GM13977 (cell line): ENCODE measurements around the gene ABI3.
"Not testable (repeated sequence)": the region's sequence is repeated elsewhere in the genome, so short reads cannot be mapped to it uniquely, and the experiment has no call there.

Experiments
- DNase-seq: peaks from one replicate; pipeline ENCODE4 v3.0.0; 2012; ENCODE audit warnings: low spot score
- in situ Hi-C: fragments of 300-500 bp; cut with MboI; formaldehyde crosslinking; loops from one replicate; pipeline ENCODE4 v1.12.0; 2022; ENCODE audit warnings: low sequenced_read_pairs, low pct_unique_long_range_greater_than_20kb, mixed read lengths, inconsistent platforms; ENCODE audit not compliant: unreplicated experiment
- TF ChIP-seq, protein P1 (sequence below): IDR thresholded peaks from 2 replicates; pipeline ENCODE4 v1.5.1; 2012; ENCODE audit warnings: mild to moderate bottlenecking, control low read depth; ENCODE audit not compliant: insufficient read depth; ENCODE audit errors: extremely low read depth, missing control alignments

Gene ABI3

DNA sequence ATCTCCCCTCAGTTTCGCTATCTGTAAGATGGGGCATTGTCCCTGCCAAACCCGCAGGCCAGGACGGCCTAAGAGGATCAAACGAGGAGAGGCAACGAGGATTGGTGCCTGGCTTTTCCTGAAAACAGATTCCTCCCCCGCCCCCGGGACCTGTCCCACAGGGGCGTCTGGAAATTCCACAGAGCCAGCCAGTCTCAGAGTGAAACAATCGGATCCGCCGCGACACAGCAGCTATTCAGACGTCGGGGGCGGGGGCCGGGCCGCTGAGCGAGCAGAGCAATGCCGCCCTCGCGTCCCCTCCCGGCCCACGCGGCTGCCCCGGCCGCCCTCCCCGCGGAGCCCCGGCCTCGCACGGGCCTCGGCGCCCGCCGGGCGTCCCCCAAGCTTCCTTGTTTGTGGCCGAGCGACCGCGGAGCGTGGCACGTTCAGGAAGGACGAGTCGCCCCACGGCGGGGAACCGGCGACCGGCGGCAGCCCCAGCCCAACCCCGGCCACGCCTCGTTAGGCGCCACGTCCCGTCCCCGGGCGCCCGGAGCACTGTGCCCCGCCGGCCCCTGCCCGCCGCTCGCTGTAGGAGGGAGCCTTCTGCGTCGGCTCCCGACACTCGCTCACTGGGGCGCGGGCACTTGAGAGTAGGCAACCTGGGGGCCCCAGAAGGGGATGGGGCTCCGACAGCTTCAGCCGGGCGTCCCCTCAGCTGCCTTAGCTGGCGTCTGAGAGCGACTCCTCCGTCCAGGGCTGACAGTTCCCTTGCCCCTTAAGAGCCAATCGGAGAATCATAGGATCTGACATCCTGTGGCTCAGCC lies 49.7 kb downstream of the ABI3 start:
- DNase-seq = peak; percentile 75
- in situ Hi-C loops = no loop called here

DNA sequence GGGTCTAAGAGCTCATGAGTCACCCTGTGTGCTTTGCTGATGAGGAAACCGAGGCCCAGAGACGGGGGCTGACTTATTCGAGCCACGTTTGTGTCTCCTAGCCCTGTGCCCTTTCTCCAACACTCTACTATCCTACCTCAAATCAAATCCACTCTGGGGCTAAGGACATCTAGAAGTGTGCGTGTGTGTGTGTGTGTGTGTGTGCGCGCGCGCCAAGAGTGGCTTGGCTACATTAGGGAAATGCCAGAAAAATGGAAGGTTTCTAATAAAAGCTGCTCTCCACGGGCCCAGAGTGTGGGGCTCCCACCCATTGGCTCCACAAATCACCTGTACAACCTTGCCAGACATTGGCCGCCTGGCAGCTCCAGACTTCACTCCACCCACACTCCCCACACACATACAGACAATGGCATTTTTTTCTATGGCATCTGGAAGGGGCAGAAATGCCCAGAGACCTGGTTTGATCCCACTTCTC lies 50.3 kb downstream of the ABI3 start:
- TF ChIP-seq, protein P1, sequence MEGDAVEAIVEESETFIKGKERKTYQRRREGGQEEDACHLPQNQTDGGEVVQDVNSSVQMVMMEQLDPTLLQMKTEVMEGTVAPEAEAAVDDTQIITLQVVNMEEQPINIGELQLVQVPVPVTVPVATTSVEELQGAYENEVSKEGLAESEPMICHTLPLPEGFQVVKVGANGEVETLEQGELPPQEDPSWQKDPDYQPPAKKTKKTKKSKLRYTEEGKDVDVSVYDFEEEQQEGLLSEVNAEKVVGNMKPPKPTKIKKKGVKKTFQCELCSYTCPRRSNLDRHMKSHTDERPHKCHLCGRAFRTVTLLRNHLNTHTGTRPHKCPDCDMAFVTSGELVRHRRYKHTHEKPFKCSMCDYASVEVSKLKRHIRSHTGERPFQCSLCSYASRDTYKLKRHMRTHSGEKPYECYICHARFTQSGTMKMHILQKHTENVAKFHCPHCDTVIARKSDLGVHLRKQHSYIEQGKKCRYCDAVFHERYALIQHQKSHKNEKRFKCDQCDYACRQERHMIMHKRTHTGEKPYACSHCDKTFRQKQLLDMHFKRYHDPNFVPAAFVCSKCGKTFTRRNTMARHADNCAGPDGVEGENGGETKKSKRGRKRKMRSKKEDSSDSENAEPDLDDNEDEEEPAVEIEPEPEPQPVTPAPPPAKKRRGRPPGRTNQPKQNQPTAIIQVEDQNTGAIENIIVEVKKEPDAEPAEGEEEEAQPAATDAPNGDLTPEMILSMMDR = no peak
- in situ Hi-C loops = no loop called here
- DNase-seq = no peak

More for the DNA sequence above, 49.7 kb downstream of the ABI3 start:
- TF ChIP-seq, protein P1 = no peak

DNA sequence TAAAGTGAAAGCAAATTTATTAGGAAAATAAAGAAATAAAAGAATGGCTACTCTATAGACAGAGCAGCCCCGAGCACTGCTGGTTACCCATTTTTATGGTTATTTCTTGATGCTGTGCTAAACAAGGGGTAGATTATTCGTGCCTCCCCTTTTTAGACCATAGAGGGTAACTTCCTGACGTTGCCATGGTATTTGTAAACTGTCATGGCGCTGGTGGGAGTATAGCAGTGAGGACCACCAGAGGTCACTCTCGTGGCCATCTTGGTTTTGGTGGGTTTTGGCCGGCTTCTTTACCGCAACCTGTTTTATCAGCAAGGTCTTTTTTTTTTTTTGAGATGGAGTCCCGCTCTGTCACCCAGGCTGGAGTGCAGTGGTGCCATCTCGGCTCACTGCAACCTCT lies 51.0 kb downstream of the ABI3 start:
- in situ Hi-C loops, DNase-seq: not testable (repeated sequence)

DNA sequence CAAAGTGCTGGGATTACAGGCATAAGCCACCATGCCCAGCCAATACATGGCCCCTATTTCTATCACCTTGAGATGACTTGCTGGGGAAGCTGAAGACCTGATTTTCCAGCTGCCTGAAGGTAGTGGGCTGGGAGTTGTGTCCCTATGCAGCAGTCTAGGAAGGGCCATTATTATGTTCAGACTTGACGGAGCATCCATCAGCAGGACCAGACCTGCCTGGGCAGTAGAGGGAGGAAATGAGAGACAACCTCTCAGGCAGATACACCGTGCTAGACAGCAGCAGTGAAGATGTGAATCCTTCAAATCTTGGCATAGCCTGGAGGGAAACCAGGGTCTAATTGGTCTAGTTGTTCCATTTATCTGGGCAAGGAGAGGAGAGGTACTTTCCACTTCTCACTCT lies 55.7 kb downstream of the ABI3 start:
- TF ChIP-seq, protein P1 = no peak
- in situ Hi-C loops = no loop called here
- DNase-seq = no peak

DNA sequence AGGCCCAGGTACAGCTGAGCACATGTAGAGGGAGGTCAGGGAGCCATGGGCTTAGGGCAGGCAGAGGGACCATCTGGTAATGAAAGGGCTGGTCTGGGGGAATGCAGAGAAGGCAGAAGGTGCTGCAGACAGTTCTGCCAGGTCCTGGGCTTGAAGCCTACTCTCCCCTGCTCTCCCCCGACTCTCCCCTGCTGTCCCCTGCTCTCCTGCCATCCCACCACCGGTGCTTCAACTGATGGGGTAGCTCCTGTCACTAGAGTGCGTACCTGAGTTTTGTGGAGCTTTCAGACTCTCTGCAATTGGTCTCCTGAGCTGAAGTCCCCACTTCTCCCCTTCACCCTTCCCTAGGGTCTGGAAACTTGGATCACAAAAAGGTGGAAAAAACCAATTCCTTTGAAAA lies 57.4 kb downstream of the ABI3 start:
- no peak for DNase-seq
- in situ Hi-C loops = no loop called here
- TF ChIP-seq, protein P1 = no peak

DNA sequence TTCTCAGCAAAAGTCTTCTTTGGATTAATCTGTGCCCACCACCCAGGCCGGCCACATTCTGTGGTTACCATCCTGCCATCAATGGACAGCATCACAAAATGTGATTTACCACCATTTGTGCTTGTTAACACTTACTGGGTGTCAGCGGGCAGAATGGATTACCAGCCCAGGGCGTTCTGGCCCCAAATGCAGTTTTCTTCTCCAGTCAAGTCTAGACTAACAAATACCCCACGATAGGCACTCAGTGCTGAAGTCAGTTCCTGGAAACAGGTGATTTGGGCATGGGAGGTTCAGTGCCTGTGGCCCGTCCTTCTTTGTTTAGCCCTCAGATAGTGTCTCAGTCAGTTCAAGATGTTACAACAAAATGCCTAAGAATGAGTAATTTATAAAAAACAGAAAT lies 58.8 kb downstream of the ABI3 start:
- in situ Hi-C loops = no loop called here
- DNase-seq = no peak
- TF ChIP-seq, protein P1 = no peak
